Dedifferentiated amniotic fluid mesenchymal stem cell (primary cell): ENCODE measurements around the gene CUEDC1.
A peak's percentile ranks its signal among the peaks of the same experiment; 100 is the strongest.

Source experiments
- DNase-seq: peaks from one replicate; pipeline ENCODE4 v3.0.0-alpha.2; 2016; ENCODE audit errors: extremely low spot score

CUEDC1 gene

GRCh38 chr17:57915544-57915943, 39.7 kb downstream of the CUEDC1 start:
- no peak for DNase-seq

GRCh38 chr17:57914273-57915142, 40.7 kb downstream of the CUEDC1 start:
- no peak for DNase-seq

GRCh38 chr17:57913575-57914272, 41.5 kb downstream of the CUEDC1 start:
- no peak for DNase-seq

GRCh38 chr17:57911834-57912673, 43.2 kb downstream of the CUEDC1 start:
- no peak for DNase-seq

- no peak for DNase-seq
These were observed 44.5 kb downstream of the CUEDC1 start for GRCh38 chr17:57910462-57911420.

GRCh38 chr17:57909551-57909950, 45.7 kb downstream of the CUEDC1 start:
- no peak for DNase-seq

GRCh38 chr17:57908278-57908677, 46.9 kb downstream of the CUEDC1 start:
- no peak for DNase-seq

- no peak for DNase-seq
These were observed 48.3 kb downstream of the CUEDC1 start for GRCh38 chr17:57906910-57907309.

GRCh38 chr17:57905875-57906455, 49.2 kb downstream of the CUEDC1 start:
- no peak for DNase-seq

GRCh38 chr17:57903961-57904360, 51.3 kb downstream of the CUEDC1 start:
- DNase-seq, result no peak

GRCh38 chr17:57902800-57903759, 52.1 kb downstream of the CUEDC1 start:
- peak; percentile 75 for DNase-seq

- no peak for DNase-seq
These were observed 53.0 kb downstream of the CUEDC1 start for GRCh38 chr17:57902117-57902799.

GRCh38 chr17:57900991-57901743, 54.0 kb downstream of the CUEDC1 start:
- no peak for DNase-seq

- DNase-seq, result no peak
These were observed 55.4 kb downstream of the CUEDC1 start for GRCh38 chr17:57899822-57900221.

- no peak for DNase-seq
These were observed 55.8 kb downstream of the CUEDC1 start for GRCh38 chr17:57899391-57899790.

- DNase-seq, result peak; percentile 82
These were observed 56.5 kb downstream of the CUEDC1 start for GRCh38 chr17:57898487-57899311.

- no peak for DNase-seq
These were observed 59.7 kb downstream of the CUEDC1 start for GRCh38 chr17:57895382-57896060.
